Neural cell (in vitro differentiated cells): ENCODE results near the gene SLCO2A1.

Source experiments
- CTCF ChIP-seq: fragments of 450-650 bp; IDR thresholded peaks from 2 replicates; pipeline ENCODE4 v1.5.1; 2014; ENCODE audit warnings: antibody characterized with exemption, mild to moderate bottlenecking, moderate library complexity; ENCODE audit not compliant: poor library complexity, severe bottlenecking
- EP300 ChIP-seq: fragments of 450-650 bp; conservative IDR thresholded peaks from 2 replicates; pipeline ENCODE4 v1.6.1; 2014; ENCODE audit warnings: antibody characterized with exemption, mild to moderate bottlenecking, moderate library complexity; ENCODE audit not compliant: poor library complexity, severe bottlenecking
- EZH2 ChIP-seq: fragments of 200-600, 300-800 bp; shearing (Covaris generic), sonication (generic); IDR thresholded peaks from 2 replicates; pipeline ENCODE4 v1.6.1; 2014; ENCODE audit warnings: antibody characterized with exemption, low read length, borderline replicate concordance, mild to moderate bottlenecking; ENCODE audit not compliant: insufficient read depth, poor library complexity, severe bottlenecking
- MXI1 ChIP-seq: fragments of 450-650 bp; conservative IDR thresholded peaks from 2 replicates; pipeline ENCODE4 v1.6.1; 2014; ENCODE audit warnings: antibody characterized with exemption, mild to moderate bottlenecking; ENCODE audit not compliant: poor library complexity, severe bottlenecking
- POLR2AphosphoS5 ChIP-seq: IDR thresholded peaks from 2 replicates; pipeline ENCODE4 v1.6.1; 2012
- RAD21 ChIP-seq: fragments of 450-650 bp; conservative IDR thresholded peaks from 2 replicates; pipeline ENCODE4 v1.6.1; 2014; ENCODE audit warnings: antibody characterized with exemption, mild to moderate bottlenecking, moderate library complexity
- SMC3 ChIP-seq: fragments of 450-650 bp; conservative IDR thresholded peaks from 2 replicates; pipeline ENCODE4 v1.6.1; 2014; ENCODE audit warnings: antibody characterized with exemption, mild to moderate bottlenecking, moderate library complexity; ENCODE audit not compliant: poor library complexity
- TAF1 ChIP-seq: IDR thresholded peaks from 2 replicates; pipeline ENCODE4 v1.6.1; 2012; ENCODE audit warnings: low read depth
- TF ChIP-seq, protein P1 (sequence below): IDR thresholded peaks from 2 replicates; pipeline ENCODE4 v1.6.1; 2012; ENCODE audit warnings: borderline replicate concordance

DNA sequence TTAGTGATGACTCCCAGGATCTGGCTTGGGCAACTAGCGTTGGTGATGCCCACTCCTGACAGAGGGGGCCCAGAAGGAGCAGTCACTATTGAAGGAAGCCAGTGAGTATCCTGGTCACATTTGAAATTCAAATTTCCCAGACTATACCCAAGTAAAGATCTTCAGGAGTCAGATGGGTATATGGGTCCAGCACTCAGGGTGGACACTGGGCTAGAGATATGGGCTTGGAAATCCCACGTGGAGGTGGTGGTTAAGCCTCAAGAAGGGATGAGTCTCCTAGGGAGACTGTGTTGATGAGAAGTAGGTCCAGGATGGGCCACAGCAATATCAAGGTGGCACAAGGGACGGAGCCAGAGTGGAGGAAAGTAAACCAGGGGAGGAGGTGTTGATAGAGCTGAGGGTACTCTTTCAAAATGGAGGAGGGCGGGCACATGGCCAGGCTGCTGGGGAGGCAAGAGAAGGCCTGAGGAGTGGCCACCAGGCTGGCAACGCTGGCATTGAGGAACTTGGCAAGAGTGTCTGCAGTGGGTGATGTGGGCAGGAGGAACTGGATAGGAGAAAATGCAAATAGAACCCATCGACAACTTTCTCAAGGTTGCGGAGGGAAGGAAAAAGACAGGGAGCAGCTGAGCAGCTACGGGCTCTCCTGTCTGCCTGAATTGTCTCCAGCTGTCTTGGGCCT lies 3.7 kb upstream of the SLCO2A1 start:
- TF ChIP-seq CTCF (no peak), EZH2 (no peak), MXI1 (no peak), POLR2AphosphoS5 (no peak), EP300 (no peak), SMC3 (no peak), RAD21 (no peak), TAF1 (no peak)
- TF ChIP-seq, protein P1, sequence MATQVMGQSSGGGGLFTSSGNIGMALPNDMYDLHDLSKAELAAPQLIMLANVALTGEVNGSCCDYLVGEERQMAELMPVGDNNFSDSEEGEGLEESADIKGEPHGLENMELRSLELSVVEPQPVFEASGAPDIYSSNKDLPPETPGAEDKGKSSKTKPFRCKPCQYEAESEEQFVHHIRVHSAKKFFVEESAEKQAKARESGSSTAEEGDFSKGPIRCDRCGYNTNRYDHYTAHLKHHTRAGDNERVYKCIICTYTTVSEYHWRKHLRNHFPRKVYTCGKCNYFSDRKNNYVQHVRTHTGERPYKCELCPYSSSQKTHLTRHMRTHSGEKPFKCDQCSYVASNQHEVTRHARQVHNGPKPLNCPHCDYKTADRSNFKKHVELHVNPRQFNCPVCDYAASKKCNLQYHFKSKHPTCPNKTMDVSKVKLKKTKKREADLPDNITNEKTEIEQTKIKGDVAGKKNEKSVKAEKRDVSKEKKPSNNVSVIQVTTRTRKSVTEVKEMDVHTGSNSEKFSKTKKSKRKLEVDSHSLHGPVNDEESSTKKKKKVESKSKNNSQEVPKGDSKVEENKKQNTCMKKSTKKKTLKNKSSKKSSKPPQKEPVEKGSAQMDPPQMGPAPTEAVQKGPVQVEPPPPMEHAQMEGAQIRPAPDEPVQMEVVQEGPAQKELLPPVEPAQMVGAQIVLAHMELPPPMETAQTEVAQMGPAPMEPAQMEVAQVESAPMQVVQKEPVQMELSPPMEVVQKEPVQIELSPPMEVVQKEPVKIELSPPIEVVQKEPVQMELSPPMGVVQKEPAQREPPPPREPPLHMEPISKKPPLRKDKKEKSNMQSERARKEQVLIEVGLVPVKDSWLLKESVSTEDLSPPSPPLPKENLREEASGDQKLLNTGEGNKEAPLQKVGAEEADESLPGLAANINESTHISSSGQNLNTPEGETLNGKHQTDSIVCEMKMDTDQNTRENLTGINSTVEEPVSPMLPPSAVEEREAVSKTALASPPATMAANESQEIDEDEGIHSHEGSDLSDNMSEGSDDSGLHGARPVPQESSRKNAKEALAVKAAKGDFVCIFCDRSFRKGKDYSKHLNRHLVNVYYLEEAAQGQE = no peak
